Gastroesophageal sphincter (tissue), 4 donors: ENCODE data around the gene ARFRP1. TPM values are rescaled to one million over a fixed set of nuclear protein-coding genes. Genes with fewer than 3 reads are reported as not detected.

Experiments used
- ATAC-seq: fragments of 150-250 bp; one replicate; pipeline ENCODE4 v1.9.1; 2016; ENCODE audit warnings: mild to moderate bottlenecking, moderate library complexity
- H3K27ac ChIP-seq, 4 donors: fragments of 200-600 bp; sonication (generic) in 3 of 4; 1 replicate in 3 of 4; 2 replicates in 1 of 4; pipeline ENCODE4 v1.5.1; 2016 to 2019
- H3K27me3 ChIP-seq: fragments of 200-600 bp; sonication (generic); one replicate; pipeline ENCODE4 v1.5.1; 2019
- H3K36me3 ChIP-seq, 2 donors: fragments of 200-600 bp; sonication (generic); one replicate each; pipeline ENCODE4 v1.5.1; 2019; ENCODE audit warnings: control low read depth in 1 of 2
- H3K4me1 ChIP-seq, 3 donors: fragments of 200-600 bp; sonication (generic); 1 replicate in 2 of 3; 2 replicates in 1 of 3; pipeline ENCODE4 v1.5.1; 2016 to 2019; ENCODE audit warnings: control low read depth in 2 of 3
- H3K4me3 ChIP-seq, 2 donors: fragments of 200-600 bp; sonication (generic); one replicate each; pipeline ENCODE4 v1.5.1; 2019; ENCODE audit warnings: mild to moderate bottlenecking in 1 of 2, moderate library complexity in 1 of 2
- H3K9me3 ChIP-seq, 3 donors: fragments of 200-600 bp; sonication (generic); one replicate each; pipeline ENCODE4 v1.5.1; 2017 to 2019; ENCODE audit warnings: control low read depth in 2 of 3
- CTCF ChIP-seq, 4 experiments: fragments of 200-600 bp in 2 of 4; fragments of 450-650 bp in 2 of 4; sonication (generic) in 1 of 4; IDR thresholded peaks; one replicate each; pipeline ENCODE4 v1.5.1; 2017 to 2019; ENCODE audit warnings: antibody characterized with exemption in 4 of 4, mild to moderate bottlenecking in 2 of 4, moderate library complexity in 2 of 4
- EP300 ChIP-seq: sonication (generic); formaldehyde crosslinking; IDR thresholded peaks from one replicate; pipeline ENCODE4 v1.6.1; 2017; ENCODE audit warnings: antibody characterized with exemption, mild to moderate bottlenecking
- POLR2A ChIP-seq, 2 donors: fragments of 450-650 bp; IDR thresholded peaks; one replicate each; pipeline ENCODE4 v1.6.1; 2017; ENCODE audit warnings: antibody characterized with exemption in 2 of 2, mild to moderate bottlenecking in 2 of 2, moderate library complexity in 1 of 2
- POLR2AphosphoS5 ChIP-seq: sonication (generic); formaldehyde crosslinking; IDR thresholded peaks from one replicate; pipeline ENCODE4 v1.6.1; 2017; ENCODE audit warnings: antibody characterized with exemption
- WGBS, 2 donors: methylation state at CpG; one replicate each; pipeline ENCODE4 v1.1.5; 2018; ENCODE audit warnings: low coverage in 1 of 2; 5-methylcytosine and 5-hydroxymethylcytosine counted together
- total RNA-seq, 4 donors: library from RNA; depleted of rRNA; stranded (reverse); fragments of >200 nt; gene quantifications; one replicate each; pipeline ENCODE4 v1.1.0, GENCODE V29; 2016

Gene ARFRP1
- total RNA-seq, 4 donors from 2014 or later, result 38.9 to 56.4 (median 49.0) TPM

DNA sequence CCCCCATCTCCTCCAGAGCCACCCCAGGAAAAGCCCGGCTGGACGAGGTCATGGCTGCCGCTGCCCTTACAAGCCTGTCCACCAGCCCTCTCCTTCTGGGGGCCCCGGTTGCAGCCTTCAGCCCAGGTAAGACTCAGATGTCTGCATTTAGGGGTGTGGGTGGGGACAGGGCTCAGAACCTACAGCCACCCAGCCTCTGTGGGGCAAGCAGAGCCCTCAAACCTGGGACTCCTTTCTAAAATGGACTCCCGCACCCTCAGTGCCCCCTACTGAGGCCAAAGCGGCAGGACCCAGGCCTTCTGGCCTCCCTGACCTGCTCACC, 33.5 kb upstream of the ARFRP1 start:
- Histone ChIP-seq H3K4me3 (peak overlapping the region in 1 of 2 donors; percentile 82), H3K36me3 (peaks cover 0 to 49% of the 10 kb centered on the region in 2 donors), H3K9me3 (no peaks in the 10 kb centered on the region), H3K27me3 (no peaks in the 10 kb centered on the region), H3K4me1 (peaks cover 0 to 57% (median 31%) of the 10 kb centered on the region in 3 donors), H3K27ac (peak overlapping the region; percentile 20 to 98 (median 96))
- ATAC-seq, result no peak
- 0% methylated on average over 2 of the region's 6 CpGs; no CpG with 5 or more reads in 1 of the 2 donors for WGBS, 2 donors
- TF ChIP-seq POLR2AphosphoS5 (no peak), POLR2A (IDR thresholded peaks at IDR 0.05) (no peak), CTCF (IDR thresholded peaks at IDR 0.05) (no peak)

DNA sequence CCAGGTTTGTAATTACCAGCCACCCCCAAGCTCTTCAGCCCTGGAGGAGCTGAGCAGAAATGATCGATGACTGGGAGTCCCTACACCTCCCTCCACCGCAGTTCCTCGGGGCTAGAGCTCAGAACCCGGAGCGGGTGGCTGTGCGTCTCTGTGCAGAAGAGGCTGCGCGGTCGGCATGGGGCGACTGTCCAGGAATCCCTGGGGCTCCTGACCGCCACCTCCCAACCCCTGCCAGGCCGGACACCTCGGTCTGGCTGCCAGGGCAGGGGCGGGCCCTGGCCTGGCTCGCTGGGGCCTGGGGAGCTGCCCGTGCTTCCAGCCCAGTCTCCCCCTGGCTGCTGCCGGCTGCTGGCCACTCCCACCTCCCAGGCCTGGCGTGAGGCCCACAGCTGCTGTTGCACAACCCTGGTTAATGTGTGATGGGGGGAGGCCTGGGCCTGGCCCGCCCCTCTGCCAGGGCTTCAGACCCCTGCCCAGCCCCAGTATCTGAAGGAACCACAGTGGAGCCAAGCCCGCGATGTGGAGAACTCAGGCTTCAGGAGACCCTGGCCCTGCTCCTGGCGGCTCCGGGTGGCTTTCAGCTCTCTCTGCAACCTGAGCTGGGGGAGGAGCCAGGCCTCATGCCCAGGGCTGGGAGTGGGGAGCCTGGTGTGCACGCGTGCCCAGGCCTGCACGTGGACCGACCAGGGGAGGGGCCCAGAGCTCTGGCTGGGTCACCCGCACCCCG, 33.0 kb upstream of the ARFRP1 start:
- peak; percentile 83 for ATAC-seq
- Histone ChIP-seq H3K9me3 (no peaks in the 10 kb centered on the region), H3K27ac (peak overlapping the region; percentile 69 to 98 (median 96)), H3K27me3 (no peaks in the 10 kb centered on the region), H3K36me3 (peaks cover 0 to 49% of the 10 kb centered on the region in 2 donors), H3K4me3 (peak overlapping the region; percentile 64 to 82), H3K4me1 (peaks cover 0 to 57% (median 31%) of the 10 kb centered on the region in 3 donors)
- whole genome bisulfite sequencing, 2 donors, result no CpG with 5 or more reads among the region's 29 CpGs
- TF ChIP-seq EP300, result no peak
- TF ChIP-seq CTCF (IDR thresholded peaks at IDR 0.05), result peak in 1 of 4 experiments; percentile 76
- peak; percentile 28 to 43 for TF ChIP-seq POLR2A (IDR thresholded peaks at IDR 0.05)
- TF ChIP-seq POLR2AphosphoS5, result peak; percentile 83

GRCh38 chr20:63740070-63740626, 32.4 kb upstream of the ARFRP1 start:
- TF ChIP-seq EP300 (no peak), POLR2A (IDR thresholded peaks at IDR 0.05) (no peak), POLR2AphosphoS5 (no peak), CTCF (IDR thresholded peaks at IDR 0.05) (no peak)
- H3K27ac ChIP-seq, result peak overlapping the region; percentile 69 to 98 (median 96)
- H3K36me3 ChIP-seq, result peaks cover 0 to 49% of the 10 kb centered on the region in 2 donors
- peak; percentile 25 for ATAC-seq
- peaks cover 0 to 57% (median 31%) of the 10 kb centered on the region in 3 donors for H3K4me1 ChIP-seq
- no peaks in the 10 kb centered on the region for H3K9me3 ChIP-seq
- H3K4me3 ChIP-seq, result peak overlapping the region; percentile 64 to 82
- no peaks in the 10 kb centered on the region for H3K27me3 ChIP-seq
- no CpG with 5 or more reads among the region's 80 CpGs for WGBS, 2 donors

GRCh38 chr20:63739130-63740069, 31.6 kb upstream of the ARFRP1 start, which contains the start of gene SLC2A4RG:
Gene SLC2A4RG, plus strand, starts transcription at chr20:63739776. Its CDS starts 137 bp downstream, at chr20:63739913.
- no CpG with 5 or more reads among the region's 136 CpGs for WGBS, 2 donors
- Histone ChIP-seq H3K4me1 (peaks cover 0 to 57% (median 31%) of the 10 kb centered on the region in 3 donors), H3K36me3 (peaks cover 0 to 54% of the 10 kb centered on the region in 2 donors), H3K27me3 (no peaks in the 10 kb centered on the region), H3K27ac (peak within 1 kb of the TSS; percentile 69 to 98 (median 96)), H3K9me3 (no peaks in the 10 kb centered on the region), H3K4me3 (peak within 1 kb of the TSS; percentile 64 to 82)
- ATAC-seq, result peak; percentile 85
- TF ChIP-seq POLR2AphosphoS5 (no peak), EP300 (no peak), CTCF (IDR thresholded peaks at IDR 0.05) (no peak), POLR2A (IDR thresholded peaks at IDR 0.05) (peak in 1 of 2 donors; percentile 31)
